HCT116 (cell line): ENCODE data around the gene TNFSF12. TPM values are rescaled to one million over a fixed set of nuclear protein-coding genes. Genes with fewer than 3 reads are reported as not detected.

ENCODE experiments used
- ATAC-seq: fragments of 200-7000 bp; cut with Tn5 transposase; 2 replicates; pipeline ENCODE4 v1.9.1; 2020; ENCODE audit warnings: mild to moderate bottlenecking, moderate library complexity
- BruUV-seq: library from RNA; stranded (reverse); fragments of 400-500 nt; replicated peaks from 2 replicates; lab custom pipeline; 2021; lab: Mats Ljungman, UMichigan
- CTCF ChIA-PET: fragments of 300-600 bp; sonication (Branson Sonifier 250); formaldehyde crosslinking; loops from one replicate; lab custom pipeline; 2021; ENCODE audit warnings: antibody characterized with exemption; lab: Charles Lee
- POLR2A ChIA-PET: fragments of 300-600, 350-600 bp; sonication (Branson Sonifier 250); formaldehyde crosslinking; loops from one replicate; lab custom pipeline; 2021; ENCODE audit warnings: antibody characterized with exemption; lab: Charles Lee
- RAD21 ChIA-PET, 2 experiments: fragments of 300-600 bp; sonication (Branson Sonifier 250); formaldehyde crosslinking; loops; one replicate each; lab custom pipeline; 2023; ENCODE audit warnings: low total read pairs in 2 of 2; ENCODE audit not compliant: uncharacterized antibody in 2 of 2, unreplicated experiment in 2 of 2, low non-redundant PET in 1 of 2; lab: Charles Lee
- DNase-seq: peaks from one replicate; pipeline ENCODE4 v3.0.0-alpha.2; 2010; ENCODE audit warnings: low read depth, low spot score
- H2AFZ ChIP-seq: fragments of 200-600 bp; shearing (Covaris generic), sonication (generic); 2 replicates; pipeline ENCODE4 v1.6.1; 2017; ENCODE audit warnings: low read depth, mixed run types, mixed read lengths, antibody characterized with exemption, low read length; ENCODE audit not compliant: poor library complexity, severe bottlenecking
- H3K27ac ChIP-seq: 2 replicates; pipeline ENCODE4 v1.5.1; 2012; ENCODE audit warnings: low read depth, low read length
- H3K27me3 ChIP-seq: fragments of 200-600 bp; sonication (generic); 2 replicates; pipeline ENCODE4 v1.6.1; 2016; ENCODE audit warnings: mixed run types, low read length, mixed read lengths; ENCODE audit not compliant: insufficient read depth
- H3K36me3 ChIP-seq, 2 experiments: fragments of 200-500 bp in 1 of 2; fragments of 200-600 bp in 1 of 2; sonication (Bioruptor generic) in 1 of 2; sonication (generic) in 1 of 2; 2 replicates each; pipeline versions ENCODE4 v1.5.1 to v1.6.1; 2014 to 2016; ENCODE audit warnings: low read length in 2 of 2, inconsistent platforms in 1 of 2, mixed read lengths in 1 of 2, mixed run types in 1 of 2; ENCODE audit not compliant: insufficient read depth in 2 of 2, control insufficient read depth in 1 of 2
- H3K4me1 ChIP-seq, 2 experiments: fragments of 200-600 bp in 1 of 2; sonication (generic) in 1 of 2; 2 replicates each; pipeline versions ENCODE4 v1.5.1 to v1.6.1; 2012 to 2017; ENCODE audit warnings: low read length in 2 of 2, inconsistent platforms in 1 of 2, mild to moderate bottlenecking in 1 of 2, mixed read lengths in 1 of 2, mixed run types in 1 of 2, moderate library complexity in 1 of 2; ENCODE audit not compliant: insufficient read depth in 2 of 2, control insufficient read depth in 1 of 2
- H3K4me2 ChIP-seq: fragments of 200-600 bp; sonication (generic); 2 replicates; pipeline ENCODE4 v1.6.1; 2017; ENCODE audit warnings: mixed run types, low read length, mixed read lengths
- H3K4me3 ChIP-seq, 2 experiments: fragments of 200-600 bp in 1 of 2; sonication (generic) in 1 of 2; replicated peaks in 1 of 2; 2 replicates each; pipeline ENCODE4 v1.5.1; 2011 to 2016; ENCODE audit warnings: low read length in 2 of 2, control low read depth in 1 of 2, low read depth in 1 of 2, mild to moderate bottlenecking in 1 of 2, mixed read lengths in 1 of 2, mixed run types in 1 of 2
- H3K79me2 ChIP-seq: fragments of 200-600 bp; sonication (generic); 2 replicates; pipeline ENCODE4 v1.6.1; 2017; ENCODE audit warnings: mild to moderate bottlenecking, mixed run types, low read length, moderate library complexity, mixed read lengths; ENCODE audit not compliant: insufficient read depth
- H3K9ac ChIP-seq: fragments of 200-600 bp; sonication (generic); 2 replicates; pipeline ENCODE4 v1.6.1; 2016; ENCODE audit warnings: low read length, mixed read lengths
- H3K9me2 ChIP-seq: fragments of 200-600 bp; sonication (generic), shearing (Covaris generic); 2 replicates; pipeline ENCODE4 v1.6.1; 2017; ENCODE audit warnings: mixed run types, mild to moderate bottlenecking, moderate library complexity; ENCODE audit not compliant: insufficient read depth
- H3K9me3 ChIP-seq, 2 experiments: fragments of 200-500 bp in 1 of 2; fragments of 200-600 bp in 1 of 2; sonication (Bioruptor generic) in 1 of 2; sonication (generic) in 1 of 2; 2 replicates each; pipeline ENCODE4 v1.6.1; 2014 to 2017; ENCODE audit warnings: low read length in 2 of 2, mixed read lengths in 2 of 2, inconsistent platforms in 1 of 2, low read depth in 1 of 2, mild to moderate bottlenecking in 1 of 2, mixed run types in 1 of 2, moderate library complexity in 1 of 2; ENCODE audit not compliant: control insufficient read depth in 1 of 2, insufficient read depth in 1 of 2
- H4K20me1 ChIP-seq: fragments of 200-600 bp; sonication (generic), shearing (Covaris generic); 2 replicates; pipeline ENCODE4 v1.6.1; 2017; ENCODE audit warnings: mixed run types, mild to moderate bottlenecking, moderate library complexity; ENCODE audit not compliant: insufficient read depth
- CBX3 ChIP-seq: IDR thresholded peaks from 2 replicates; pipeline ENCODE4 v1.6.1; 2012; ENCODE audit warnings: low read depth
- CEBPB ChIP-seq: IDR thresholded peaks from 2 replicates; pipeline ENCODE4 v1.6.1; 2012; ENCODE audit warnings: low read depth
- CTCF ChIP-seq, 3 experiments: fragments of 200-600 bp in 1 of 3; sonication (generic) in 1 of 3; IDR thresholded peaks in 2 of 3; conservative IDR thresholded peaks in 1 of 3; 2 replicates each; pipeline ENCODE4 v1.5.1; 2012 to 2017; ENCODE audit warnings: low read depth in 2 of 3, low read length in 2 of 3, antibody characterized with exemption in 1 of 3, borderline replicate concordance in 1 of 3, control low read depth in 1 of 3, mild to moderate bottlenecking in 1 of 3, mixed read lengths in 1 of 3, mixed run types in 1 of 3, moderate library complexity in 1 of 3; ENCODE audit not compliant: insufficient read depth in 1 of 3
- EGR1 ChIP-seq: IDR thresholded peaks from 2 replicates; pipeline ENCODE4 v1.6.1; 2012; ENCODE audit warnings: low read depth
- ELF1 ChIP-seq: IDR thresholded peaks from 2 replicates; pipeline ENCODE4 v1.6.1; 2012; ENCODE audit warnings: low read depth, borderline replicate concordance
- EZH2 ChIP-seq: fragments of 200-600 bp; sonication (generic); IDR thresholded peaks from 2 replicates; pipeline ENCODE4 v1.6.1; 2017; ENCODE audit warnings: antibody characterized with exemption, mixed run types
- EZH2phosphoT487 ChIP-seq: fragments of 200-600 bp; IDR thresholded peaks from 2 replicates; pipeline ENCODE4 v1.6.1; 2018; ENCODE audit warnings: antibody characterized with exemption, borderline replicate concordance
- FOSL1 ChIP-seq: IDR thresholded peaks from 2 replicates; pipeline ENCODE4 v1.6.1; 2012; ENCODE audit warnings: low read depth
- JUND ChIP-seq: IDR thresholded peaks from 2 replicates; pipeline ENCODE4 v1.6.1; 2012
- POLR2A ChIP-seq: IDR thresholded peaks from 2 replicates; pipeline ENCODE4 v1.7.0; 2011; ENCODE audit warnings: borderline replicate concordance; ENCODE audit not compliant: insufficient read depth, insufficient read length; ENCODE audit errors: extremely low read depth
- POLR2AphosphoS5 ChIP-seq: IDR thresholded peaks from 2 replicates; pipeline ENCODE4 v1.6.1; 2011; ENCODE audit warnings: mild to moderate bottlenecking, low read depth, low read length, moderate library complexity
- RAD21 ChIP-seq: IDR thresholded peaks from 2 replicates; pipeline ENCODE4 v1.6.1; 2012; ENCODE audit warnings: low read depth, mild to moderate bottlenecking
- SIN3A ChIP-seq: IDR thresholded peaks from 2 replicates; pipeline ENCODE4 v1.6.1; 2012; ENCODE audit warnings: low read depth
- SRF ChIP-seq: IDR thresholded peaks from 2 replicates; pipeline ENCODE4 v1.6.1; 2012; ENCODE audit warnings: low read depth
- TCF7L2 ChIP-seq: IDR thresholded peaks from 2 replicates; pipeline ENCODE4 v1.7.0; 2011; ENCODE audit warnings: borderline replicate concordance, inconsistent platforms; ENCODE audit not compliant: insufficient read depth, insufficient read length; ENCODE audit errors: extremely low read depth
- YY1 ChIP-seq: IDR thresholded peaks from 2 replicates; pipeline ENCODE4 v1.6.1; 2011; ENCODE audit warnings: low read length, low read depth, moderate library complexity, mild to moderate bottlenecking; ENCODE audit not compliant: insufficient replicate concordance; ENCODE audit errors: extremely low read depth
- ZBTB33 ChIP-seq: IDR thresholded peaks from 2 replicates; pipeline ENCODE4 v1.6.1; 2011; ENCODE audit warnings: mild to moderate bottlenecking, low read length, moderate library complexity; ENCODE audit not compliant: insufficient replicate concordance; ENCODE audit errors: extremely low read depth
- ZNF274 ChIP-seq: fragments of 200-500 bp; sonication (Bioruptor generic); IDR thresholded peaks from 2 replicates; pipeline ENCODE4 v1.6.1; 2014; ENCODE audit warnings: mild to moderate bottlenecking, low read depth, low read length, inconsistent platforms
- intact Hi-C: fragments of 100-400 bp; cut with micrococcal nuclease; formaldehyde crosslinking; loops from 2 replicates; pipeline ENCODE4 v1.10.0; 2022
- total RNA-seq: library from RNA; stranded (reverse); gene quantifications from one replicate; pipeline ENCODE4 v1.2.1, GENCODE V29; 2021; ENCODE audit not compliant: unreplicated experiment
- TF ChIP-seq, protein P1 (sequence below): IDR thresholded peaks from 2 replicates; pipeline ENCODE4 v1.6.1; 2012
- TF ChIP-seq, protein P2 (sequence below): IDR thresholded peaks from 2 replicates; pipeline ENCODE4 v1.6.1; 2012; ENCODE audit warnings: low read depth

TNFSF12 gene
- total RNA-seq, 1 experiment from 2014 or later: 12.3 TPM

GRCh38 chr17:7515911-7516610 lies 32.8 kb upstream of the TNFSF12 start:
- H3K9me2 ChIP-seq: no peaks in the 10 kb centered on the region
- ChIA-PET CTCF (interaction anchor here (1.3 to 3.9 kb wide), 3 partner anchors 26 to 160 kb away, joined by 3 to 37 read pairs (median 8); partner anchors contain the start of gene SENP3), RAD21 (no interaction called here), POLR2A (no interaction called here)
- TF ChIP-seq SIN3A: no peak
- TF ChIP-seq JUND: no peak
- TF ChIP-seq CEBPB: no peak
- TF ChIP-seq SRF: no peak
- TF ChIP-seq TCF7L2: no peak
- TF ChIP-seq, protein P1, sequence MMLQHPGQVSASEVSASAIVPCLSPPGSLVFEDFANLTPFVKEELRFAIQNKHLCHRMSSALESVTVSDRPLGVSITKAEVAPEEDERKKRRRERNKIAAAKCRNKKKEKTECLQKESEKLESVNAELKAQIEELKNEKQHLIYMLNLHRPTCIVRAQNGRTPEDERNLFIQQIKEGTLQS: no peak
- no peak for TF ChIP-seq POLR2A
- TF ChIP-seq, protein P2, sequence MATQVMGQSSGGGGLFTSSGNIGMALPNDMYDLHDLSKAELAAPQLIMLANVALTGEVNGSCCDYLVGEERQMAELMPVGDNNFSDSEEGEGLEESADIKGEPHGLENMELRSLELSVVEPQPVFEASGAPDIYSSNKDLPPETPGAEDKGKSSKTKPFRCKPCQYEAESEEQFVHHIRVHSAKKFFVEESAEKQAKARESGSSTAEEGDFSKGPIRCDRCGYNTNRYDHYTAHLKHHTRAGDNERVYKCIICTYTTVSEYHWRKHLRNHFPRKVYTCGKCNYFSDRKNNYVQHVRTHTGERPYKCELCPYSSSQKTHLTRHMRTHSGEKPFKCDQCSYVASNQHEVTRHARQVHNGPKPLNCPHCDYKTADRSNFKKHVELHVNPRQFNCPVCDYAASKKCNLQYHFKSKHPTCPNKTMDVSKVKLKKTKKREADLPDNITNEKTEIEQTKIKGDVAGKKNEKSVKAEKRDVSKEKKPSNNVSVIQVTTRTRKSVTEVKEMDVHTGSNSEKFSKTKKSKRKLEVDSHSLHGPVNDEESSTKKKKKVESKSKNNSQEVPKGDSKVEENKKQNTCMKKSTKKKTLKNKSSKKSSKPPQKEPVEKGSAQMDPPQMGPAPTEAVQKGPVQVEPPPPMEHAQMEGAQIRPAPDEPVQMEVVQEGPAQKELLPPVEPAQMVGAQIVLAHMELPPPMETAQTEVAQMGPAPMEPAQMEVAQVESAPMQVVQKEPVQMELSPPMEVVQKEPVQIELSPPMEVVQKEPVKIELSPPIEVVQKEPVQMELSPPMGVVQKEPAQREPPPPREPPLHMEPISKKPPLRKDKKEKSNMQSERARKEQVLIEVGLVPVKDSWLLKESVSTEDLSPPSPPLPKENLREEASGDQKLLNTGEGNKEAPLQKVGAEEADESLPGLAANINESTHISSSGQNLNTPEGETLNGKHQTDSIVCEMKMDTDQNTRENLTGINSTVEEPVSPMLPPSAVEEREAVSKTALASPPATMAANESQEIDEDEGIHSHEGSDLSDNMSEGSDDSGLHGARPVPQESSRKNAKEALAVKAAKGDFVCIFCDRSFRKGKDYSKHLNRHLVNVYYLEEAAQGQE: no peak
- TF ChIP-seq YY1: no peak
- TF ChIP-seq ELF1: no peak
- no peak for TF ChIP-seq CTCF (IDR thresholded peaks at IDR 0.05 in 2 of 3, conservative IDR thresholded peaks at IDR 0.05 in 1 of 3; ENCODE audit: borderline replicate concordance in 1 of 3, insufficient read depth in 1 of 3, low read depth in 2 of 3, low read length in 2 of 3)
- no peak for TF ChIP-seq EGR1
- no peak for TF ChIP-seq CBX3
- TF ChIP-seq EZH2phosphoT487: no peak
- TF ChIP-seq POLR2AphosphoS5: no peak; the same call in 1 of the 2 replicates
- TF ChIP-seq FOSL1: no peak
- no peak for TF ChIP-seq ZBTB33
- TF ChIP-seq EZH2: no peak
- no peak for TF ChIP-seq ZNF274
- no peak for TF ChIP-seq RAD21
- H3K79me2 ChIP-seq: no peaks in the 10 kb centered on the region
- no peak overlapping the region for H3K4me2 ChIP-seq
- no peak overlapping the region for H3K4me3 ChIP-seq
- no peak overlapping the region for H3K9ac ChIP-seq
- H2AFZ ChIP-seq: no peak overlapping the region
- H3K4me1 ChIP-seq: no peaks in the 10 kb centered on the region
- H4K20me1 ChIP-seq: no peaks in the 10 kb centered on the region
- no peak for DNase-seq
- H3K27me3 ChIP-seq: no peaks in the 10 kb centered on the region
- intact Hi-C loops: no loop called here
- BruUV-seq: no TSS peak
- H3K27ac ChIP-seq: no peak overlapping the region
- peaks cover 16 to 36% of the 10 kb centered on the region in 2 experiments for H3K36me3 ChIP-seq
- no peaks in the 10 kb centered on the region for H3K9me3 ChIP-seq
- ATAC-seq: no peak
